MV-4-11 (cell line): Measurements from ENCODE around the gene PUM2.
"Not testable (repeated sequence)": the region's sequence is repeated elsewhere in the genome, so short reads cannot be mapped to it uniquely, and the experiment has no call there.

Experiments used
- DNase-seq: peaks from one replicate; lab custom pipeline; 2025; lab: John Stamatoyannopoulos, UW

PUM2 gene

GRCh38 chr2:20370191-20370590 lies 19.5 kb upstream of the PUM2 start:
- DNase-seq: no peak

GRCh38 chr2:20369366-20369765 lies 18.7 kb upstream of the PUM2 start:
- no peak for DNase-seq

- no peak for DNase-seq
Measured at GRCh38 chr2:20368706-20369105, 18.1 kb upstream of the PUM2 start.

- DNase-seq: not testable (repeated sequence)
Measured at GRCh38 chr2:20367929-20368328, 17.3 kb upstream of the PUM2 start.

GRCh38 chr2:20366672-20367116 lies 16.1 kb upstream of the PUM2 start:
- no peak for DNase-seq

- DNase-seq: peak; percentile 81
Measured at GRCh38 chr2:20365249-20365817, 14.7 kb upstream of the PUM2 start.

GRCh38 chr2:20363578-20363977 lies 12.9 kb upstream of the PUM2 start:
- no peak for DNase-seq

GRCh38 chr2:20362701-20363435 lies 12.2 kb upstream of the PUM2 start:
- DNase-seq: no peak

GRCh38 chr2:20361893-20362292 lies 11.2 kb upstream of the PUM2 start:
- peak; percentile 16 for DNase-seq

- DNase-seq: no peak
Measured at GRCh38 chr2:20359096-20359495, 8.5 kb upstream of the PUM2 start.

- peak; percentile 83 for DNase-seq
Measured at GRCh38 chr2:20357638-20358389, 7.2 kb upstream of the PUM2 start.

GRCh38 chr2:20356042-20356441 lies 5.4 kb upstream of the PUM2 start:
- DNase-seq: peak; percentile 87

- DNase-seq: no peak
Measured at GRCh38 chr2:20355131-20355530, 4.5 kb upstream of the PUM2 start.

GRCh38 chr2:20353241-20353992 lies 2.8 kb upstream of the PUM2 start:
- no peak for DNase-seq

GRCh38 chr2:20352581-20353216 lies 2.1 kb upstream of the PUM2 start:
- no peak for DNase-seq

GRCh38 chr2:20352230-20352578 lies 1.6 kb upstream of the PUM2 start:
- DNase-seq: no peak

GRCh38 chr2:20351555-20352229 lies 1.0 kb upstream of the PUM2 start:
- DNase-seq: no peak

GRCh38 chr2:20350041-20350712 lies 467 bp downstream of the PUM2 start:
- peak; percentile 36 for DNase-seq

- DNase-seq: no peak
Measured at GRCh38 chr2:20349513-20349921, 1.1 kb downstream of the PUM2 start.

GRCh38 chr2:20348542-20348941 lies 2.1 kb downstream of the PUM2 start:
- no peak for DNase-seq
